ENCODE measurements around the gene SHROOM3. TPM values are rescaled to one million over a fixed set of nuclear protein-coding genes. Genes with fewer than 3 reads are reported as not detected.
"Not testable (repeated sequence)": the region's sequence is repeated elsewhere in the genome, so short reads cannot be mapped to it uniquely, and the experiment has no call there.

Gene SHROOM3
- polyA plus RNA-seq, 3 donors = 0.11 to 3.4 (median 2.1) TPM

DNA sequence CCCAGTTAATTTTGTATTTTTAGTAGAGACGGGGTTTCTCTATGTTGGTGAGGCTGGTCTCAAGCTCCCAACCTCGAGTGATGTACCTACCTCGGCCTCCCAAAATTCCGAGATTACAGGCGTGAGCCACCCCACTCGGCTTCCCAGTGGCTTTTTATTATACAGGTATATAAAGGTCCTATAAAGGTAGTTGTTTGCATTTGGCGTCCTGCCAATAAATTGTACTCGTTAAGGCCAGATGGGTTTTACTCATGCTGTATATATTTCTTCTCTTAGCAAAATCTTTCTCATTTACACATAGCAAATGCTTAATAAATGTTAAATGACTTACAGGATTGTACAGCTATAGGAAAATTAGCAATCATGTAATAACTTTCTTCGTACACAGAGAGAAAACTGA is 6.9 kb downstream of the SHROOM3 start:
- WGBS, 3 donors = 84 to 91% (median 89%) methylated on average over 9 of the region's 9 CpGs
- no peak overlapping the region for H3K27ac ChIP-seq (ENCODE audit: low read depth, low read length)

DNA sequence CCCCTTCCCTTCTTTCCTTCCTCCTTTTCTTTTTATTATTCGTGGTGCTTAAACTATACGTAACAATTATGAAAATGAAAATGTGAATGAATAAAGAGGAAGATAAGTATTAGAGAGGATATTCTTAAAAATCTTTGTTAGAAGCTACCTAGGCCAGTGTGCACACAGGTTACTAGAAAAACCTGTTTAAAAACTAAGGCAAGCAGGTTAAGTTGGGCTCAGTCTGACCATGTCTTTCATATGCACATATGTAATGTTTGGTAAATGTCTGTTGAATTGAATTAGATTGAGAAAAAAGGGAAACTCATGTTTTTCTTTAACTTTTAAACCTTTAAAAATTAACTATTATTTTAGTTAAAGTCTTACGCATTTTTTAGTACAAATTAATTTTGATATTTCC is 7.8 kb downstream of the SHROOM3 start:
- 75 to 92% (median 82%) methylated on average over 3 of the region's 3 CpGs for WGBS, 3 donors
- no peak overlapping the region for H3K27ac ChIP-seq (ENCODE audit: low read depth, low read length)

DNA sequence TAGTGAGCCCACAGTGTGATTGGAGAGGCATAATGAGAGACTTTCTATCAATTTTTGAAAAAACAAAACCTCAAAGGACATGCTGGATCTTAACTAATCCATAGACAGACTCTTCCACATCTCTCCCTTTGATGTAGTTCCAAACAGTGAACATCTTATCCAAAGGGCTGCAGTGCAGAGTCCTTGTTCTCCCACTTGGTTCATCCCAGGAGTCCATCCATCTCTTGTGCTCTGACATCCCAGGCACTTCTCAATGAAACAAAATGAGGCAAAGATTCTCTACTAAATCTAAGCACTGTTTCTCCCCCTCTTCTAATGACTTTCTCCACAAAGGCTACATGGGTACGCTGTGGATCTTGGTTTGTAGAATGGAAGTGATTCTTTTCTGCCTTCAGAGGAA is 8.3 kb downstream of the SHROOM3 start:
- WGBS, 3 donors = 85 to 86% (median 86%) methylated on average over 1 of the region's 1 CpG
- H3K27ac ChIP-seq (ENCODE audit: low read depth, low read length) = no peak overlapping the region

DNA sequence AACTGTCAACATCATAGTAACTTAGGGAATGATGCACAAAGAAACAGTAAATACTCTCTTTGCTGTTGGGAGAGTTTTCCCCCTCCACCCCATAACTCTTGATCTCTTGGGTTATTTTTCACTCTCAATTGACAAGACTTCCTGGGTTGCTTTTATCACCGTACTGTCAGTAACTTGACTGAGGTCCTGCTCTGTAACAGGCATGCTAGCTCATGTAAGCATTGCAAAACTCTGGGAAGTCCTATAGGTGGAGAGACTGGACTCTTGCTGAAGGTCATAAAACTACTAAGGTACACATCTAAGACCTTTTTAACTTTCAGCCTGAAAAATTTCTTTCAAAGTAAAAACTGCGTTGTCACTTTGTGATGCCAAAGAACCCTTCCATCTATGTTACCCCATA is 10.9 kb downstream of the SHROOM3 start:
- 92 to 97% (median 93%) methylated on average over 2 of the region's 2 CpGs for WGBS, 3 donors
- H3K27ac ChIP-seq (ENCODE audit: low read depth, low read length) = no peak overlapping the region

DNA sequence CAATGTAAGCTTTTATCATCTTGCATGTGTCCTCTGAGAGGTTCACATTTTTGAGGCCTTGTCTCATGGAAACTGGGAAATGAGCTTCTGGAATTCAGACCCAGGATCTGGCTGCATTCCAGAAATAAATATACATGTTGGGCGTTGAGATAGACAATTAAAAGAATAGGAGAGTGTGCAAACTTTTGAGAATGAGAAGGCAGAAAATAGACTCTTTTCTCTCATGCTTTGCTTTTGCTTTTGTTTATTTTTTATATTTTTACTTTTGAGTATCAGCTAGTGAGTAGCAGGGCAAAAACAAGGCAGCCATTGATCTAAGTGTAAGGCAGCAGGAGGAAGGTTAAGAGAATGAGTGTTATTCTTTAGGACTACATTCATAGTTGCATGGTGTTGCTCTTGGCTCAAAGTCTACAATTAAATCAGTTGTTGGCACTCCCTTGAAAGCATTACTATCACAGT is 12.4 kb downstream of the SHROOM3 start:
- WGBS, 3 donors = 32 to 43% (median 36%) methylated on average over 1 of the region's 1 CpG
- H3K27ac ChIP-seq (ENCODE audit: low read depth, low read length) = no peak overlapping the region

DNA sequence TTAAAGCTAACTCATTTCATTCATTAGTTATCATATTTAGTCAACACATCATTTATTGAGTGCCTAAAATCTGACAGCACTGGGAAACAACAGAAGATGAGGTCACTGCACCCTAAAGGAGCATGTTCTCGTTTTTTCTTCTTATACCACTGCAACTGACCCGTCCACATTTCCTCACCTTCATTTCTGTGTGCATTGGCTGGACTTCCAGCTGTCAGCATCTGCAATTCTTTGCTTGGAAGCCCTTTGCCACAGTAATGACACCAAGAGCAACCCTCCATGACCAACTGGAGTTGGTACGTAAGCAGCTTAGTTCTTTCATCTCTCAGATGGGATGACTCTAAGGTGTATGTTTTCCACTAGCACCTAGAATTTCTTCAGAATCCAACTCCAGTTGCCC is 13.2 kb downstream of the SHROOM3 start:
- 85 to 91% (median 88%) methylated on average over 3 of the region's 3 CpGs for WGBS, 3 donors

DNA sequence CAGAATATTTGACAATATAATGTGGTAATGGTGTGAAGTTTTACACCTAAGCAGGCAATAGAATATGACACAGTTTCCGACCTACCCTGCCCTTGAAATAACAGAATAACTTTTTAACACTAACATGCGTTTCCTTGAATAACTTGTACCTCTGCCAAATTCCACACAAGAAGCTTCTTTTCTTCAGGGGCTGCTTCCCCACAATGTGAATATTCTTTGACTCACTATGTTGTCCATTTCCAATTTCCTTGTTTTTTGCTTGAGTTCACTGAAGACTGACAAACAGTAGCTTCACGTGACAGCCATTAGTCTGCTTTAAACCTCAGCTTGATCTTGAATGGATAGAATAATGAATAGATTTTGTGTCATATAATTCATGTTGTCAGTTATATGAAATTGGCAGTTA is 14.3 kb downstream of the SHROOM3 start:
- H3K27ac ChIP-seq (ENCODE audit: low read depth, low read length) = no peak overlapping the region
- WGBS, 3 donors = 38 to 53% (median 51%) methylated on average over 3 of the region's 3 CpGs

More for the DNA sequence above, 13.2 kb downstream of the SHROOM3 start:
- H3K27ac ChIP-seq (ENCODE audit: low read depth, low read length) = no peak overlapping the region

DNA sequence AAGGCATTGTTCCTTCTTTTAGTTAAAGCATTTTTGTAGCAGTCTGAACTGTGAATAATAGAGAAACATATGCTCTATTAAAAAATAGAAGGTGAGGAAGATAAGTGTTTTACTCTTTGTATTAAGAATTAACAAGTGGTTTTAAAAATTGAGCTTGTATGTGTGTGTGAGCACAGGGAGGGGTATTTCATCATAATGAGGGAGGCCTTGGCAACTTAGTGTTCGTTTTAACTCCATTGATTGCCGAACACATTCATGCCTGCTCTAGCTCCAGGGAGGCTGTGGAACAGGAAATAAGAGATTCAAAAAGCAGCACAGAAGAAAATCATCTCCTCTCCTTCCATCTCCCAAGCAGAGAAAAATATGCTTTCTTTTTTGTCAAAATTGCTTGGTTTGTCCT is 14.8 kb downstream of the SHROOM3 start:
- whole genome bisulfite sequencing, 3 donors = 49 to 55% (median 49%) methylated on average over 2 of the region's 2 CpGs
- H3K27ac ChIP-seq (ENCODE audit: low read depth, low read length) = no peak overlapping the region

DNA sequence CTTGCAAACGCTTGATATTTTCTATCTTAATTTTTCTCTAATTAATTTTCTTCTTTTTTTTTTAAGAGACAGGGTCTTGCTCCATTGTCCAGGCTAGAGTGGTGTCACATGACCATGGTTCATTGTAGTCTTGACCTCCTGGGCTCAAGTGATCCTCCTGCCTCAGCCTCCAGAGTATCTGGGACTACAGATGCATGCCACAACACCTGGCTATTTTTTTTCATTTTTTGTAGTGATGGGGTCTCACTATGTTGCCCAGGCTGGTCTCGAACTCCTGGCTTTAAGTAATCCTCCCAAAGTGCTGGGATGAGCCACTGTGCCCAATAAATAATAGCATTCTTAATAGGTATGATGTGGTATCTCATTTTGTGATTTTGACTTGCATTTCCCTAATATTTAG is 18.2 kb downstream of the SHROOM3 start:
- 90 to 95% (median 92%) methylated on average over 2 of the region's 2 CpGs for WGBS, 3 donors
- no peak overlapping the region for H3K27ac ChIP-seq (ENCODE audit: low read depth, low read length)

DNA sequence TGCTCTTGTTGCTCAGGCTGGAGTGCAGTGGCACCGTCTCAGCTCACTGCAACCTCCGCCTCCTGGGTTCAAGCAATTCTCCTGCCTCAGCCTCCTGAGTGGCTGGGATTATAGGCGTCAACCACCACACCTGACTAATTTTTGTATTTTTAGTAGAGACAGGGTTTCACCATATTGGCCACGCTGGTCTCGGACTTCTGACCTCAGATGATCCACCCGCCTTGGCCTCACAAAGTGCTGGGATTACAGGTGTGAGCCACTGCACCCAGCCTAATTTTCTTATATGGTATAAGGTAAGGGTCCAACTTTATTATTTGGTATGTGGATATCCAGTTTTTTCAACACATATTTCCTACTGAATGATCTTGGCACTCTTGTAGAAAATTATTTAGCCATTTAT is 19.0 kb downstream of the SHROOM3 start:
- H3K27ac ChIP-seq (ENCODE audit: low read depth, low read length) = not testable (repeated sequence)
- 93 to 94% (median 93%) methylated on average over 6 of the region's 6 CpGs for WGBS, 3 donors

DNA sequence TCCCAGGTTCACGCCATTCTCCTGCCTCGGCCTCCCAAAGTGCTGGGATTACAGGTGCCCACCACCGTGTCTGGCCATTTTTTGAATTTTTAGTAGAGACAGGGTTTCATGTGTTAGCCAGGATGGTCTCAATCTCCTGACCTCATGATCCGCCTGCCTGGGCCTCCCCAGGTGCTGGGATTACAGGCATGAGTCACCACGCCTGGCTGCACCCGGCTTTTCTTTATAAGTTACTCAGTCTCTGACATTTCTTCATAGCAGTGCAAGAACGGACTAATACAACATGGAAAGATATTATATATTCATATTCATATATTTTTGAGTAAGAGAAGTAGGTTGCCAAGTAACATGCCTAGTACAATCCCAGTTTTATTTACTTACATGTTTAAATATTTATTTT is 22.9 kb downstream of the SHROOM3 start:
- 82 to 96% (median 92%) methylated on average over 7 of the region's 7 CpGs for WGBS, 3 donors
- H3K27ac ChIP-seq (ENCODE audit: low read depth, low read length) = no peak overlapping the region

DNA sequence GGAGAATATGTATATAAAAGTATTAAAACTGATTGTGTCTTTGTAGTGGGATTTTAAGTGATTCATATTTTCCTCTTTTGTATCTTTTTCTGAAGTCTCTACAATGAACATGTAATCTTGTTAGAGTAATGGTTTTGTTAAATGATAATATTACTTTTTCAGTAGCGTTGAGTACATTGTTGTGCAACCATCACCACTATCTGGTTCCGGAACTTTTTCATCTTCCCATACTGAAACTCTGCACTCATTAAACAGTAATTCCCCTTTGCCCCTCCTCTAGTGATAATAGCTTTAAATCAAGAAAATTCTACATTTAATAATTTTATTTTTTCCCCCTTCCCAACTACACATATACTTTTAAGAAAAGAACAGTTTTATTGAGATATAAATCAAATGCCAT is 23.3 kb downstream of the SHROOM3 start:
- no peak overlapping the region for H3K27ac ChIP-seq (ENCODE audit: low read depth, low read length)
- 81 to 83% (median 82%) methylated on average over 2 of the region's 2 CpGs for WGBS, 3 donors

DNA sequence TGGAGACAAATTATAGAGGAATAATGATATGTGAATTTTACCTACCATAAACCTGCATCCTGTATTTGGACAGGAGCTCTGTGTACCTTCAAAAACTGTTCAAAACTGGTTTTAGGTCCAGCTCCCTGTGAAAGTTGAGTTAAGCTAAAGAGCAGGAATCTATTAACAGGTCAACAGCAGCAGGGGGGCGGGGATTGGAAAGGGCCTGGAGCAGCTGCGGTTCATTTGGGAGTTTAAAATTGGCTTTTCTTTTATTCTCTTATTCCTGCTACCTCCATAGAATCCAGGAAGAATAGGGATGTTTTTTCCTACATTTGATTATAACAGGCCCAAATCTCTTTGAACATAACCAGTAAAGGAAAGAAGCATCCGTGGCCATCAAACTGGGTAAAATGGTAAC is 23.8 kb downstream of the SHROOM3 start:
- H3K27ac ChIP-seq (ENCODE audit: low read depth, low read length) = no peak overlapping the region
- 60 to 73% (median 67%) methylated on average over 3 of the region's 3 CpGs for WGBS, 3 donors

DNA sequence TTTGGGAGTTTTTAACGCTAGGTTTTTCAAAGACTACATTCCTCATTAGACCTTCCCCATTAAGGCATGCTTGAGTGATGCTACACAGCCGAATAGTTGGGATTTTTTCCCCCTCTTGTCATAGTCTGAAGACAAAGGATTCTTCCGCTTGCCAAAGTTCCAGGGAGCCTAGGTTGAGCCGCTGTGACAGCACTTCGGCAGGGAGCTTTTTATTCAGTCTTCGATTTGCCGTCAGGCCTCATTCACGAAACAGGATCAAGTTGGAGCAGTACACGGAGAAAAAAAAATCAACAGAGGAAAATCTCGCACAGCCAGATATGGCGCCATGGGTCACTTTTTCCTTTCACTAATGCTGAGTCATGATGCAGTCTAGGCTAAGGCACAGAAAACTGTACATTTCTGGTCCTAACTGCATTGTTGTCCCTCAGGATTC is 24.3 kb downstream of the SHROOM3 start:
- WGBS, 3 donors = 54 to 73% (median 61%) methylated on average over 11 of the region's 11 CpGs
- no peak overlapping the region for H3K27ac ChIP-seq (ENCODE audit: low read depth, low read length)

DNA sequence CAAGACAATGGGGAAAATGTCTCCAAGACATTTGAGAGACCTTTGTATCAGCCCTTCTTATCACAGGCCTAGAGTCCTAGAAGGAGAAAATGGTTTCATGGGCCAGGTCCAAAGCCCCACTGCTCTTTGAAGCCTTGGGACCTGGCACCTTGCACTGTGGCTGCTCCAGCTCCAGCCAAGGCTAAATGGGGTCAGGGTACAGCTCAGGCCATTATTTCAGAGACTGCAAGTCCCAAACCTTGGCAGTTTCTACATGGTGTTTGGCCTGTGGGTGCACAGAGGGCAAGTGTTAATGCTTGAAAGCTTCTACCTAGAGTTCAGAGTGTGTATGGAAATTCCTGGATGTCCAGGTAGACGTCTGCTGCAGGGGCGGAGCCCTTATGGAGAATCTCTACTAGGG is 28.5 kb downstream of the SHROOM3 start:
- 89 to 94% (median 90%) methylated on average over 2 of the region's 2 CpGs for WGBS, 3 donors

DNA sequence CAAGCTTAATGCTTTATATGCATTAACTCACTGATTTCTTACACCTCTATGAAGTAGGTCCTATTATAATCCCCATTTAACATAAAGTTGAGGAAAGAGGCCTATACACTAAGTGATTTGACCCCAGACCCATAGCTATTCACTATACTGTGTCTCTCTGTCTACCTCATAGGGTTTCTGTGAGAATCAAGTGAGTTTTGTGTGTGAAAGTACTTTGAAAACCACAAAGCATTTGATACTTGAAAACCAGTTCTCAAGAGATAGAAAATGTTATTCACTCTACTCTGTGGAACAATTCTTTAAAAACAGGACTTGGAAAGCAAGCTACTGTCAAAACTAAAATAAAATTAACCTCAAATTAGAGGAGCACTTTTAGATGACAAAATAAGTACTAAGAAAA is 35.0 kb downstream of the SHROOM3 start:
- H3K27ac ChIP-seq (ENCODE audit: low read depth, low read length) = no peak overlapping the region

More for the DNA sequence above, 28.5 kb downstream of the SHROOM3 start:
- no peak overlapping the region for H3K27ac ChIP-seq (ENCODE audit: low read depth, low read length)

DNA sequence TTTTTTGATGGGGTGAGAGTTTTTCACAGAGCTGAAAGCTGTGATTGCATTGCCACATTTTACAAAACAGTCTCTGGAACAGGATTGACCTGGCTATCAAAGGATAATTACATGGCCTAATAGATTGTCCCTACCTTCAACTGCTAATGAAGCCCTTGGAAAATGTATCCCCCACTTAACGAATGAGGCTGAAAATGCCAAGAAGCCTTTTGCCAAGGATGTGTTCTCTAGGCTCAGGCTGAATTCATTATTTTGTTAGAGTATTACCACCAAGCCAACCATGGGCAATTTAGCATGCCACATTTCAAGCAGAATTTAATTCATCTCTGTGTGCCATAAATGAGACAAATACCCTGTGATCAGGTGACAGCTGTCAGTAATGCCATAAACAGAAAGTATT is 35.5 kb downstream of the SHROOM3 start:
- no peak overlapping the region for H3K27ac ChIP-seq (ENCODE audit: low read depth, low read length)
- WGBS, 3 donors = 77 to 86% (median 86%) methylated on average over 1 of the region's 1 CpG

DNA sequence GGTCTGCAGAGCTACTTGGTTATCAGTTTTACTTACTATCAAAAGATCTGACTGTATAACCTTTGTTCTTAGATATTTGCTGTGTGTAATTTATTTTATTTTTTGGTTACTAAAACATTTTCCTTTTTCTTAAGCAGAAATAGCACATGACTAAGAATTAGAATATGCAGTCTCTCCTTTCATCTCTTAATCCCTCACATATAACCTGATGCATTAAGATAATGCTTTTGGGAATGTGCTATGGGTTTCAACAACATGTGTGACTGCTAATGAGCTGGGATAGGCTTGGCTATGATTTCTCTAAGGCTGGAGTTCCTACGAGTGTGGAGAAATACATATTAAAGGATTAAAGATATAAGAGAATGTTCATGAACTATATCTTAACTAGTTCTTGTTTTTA is 41.5 kb downstream of the SHROOM3 start:
- 76 to 88% (median 87%) methylated on average over 1 of the region's 1 CpG for WGBS, 3 donors
- H3K27ac ChIP-seq (ENCODE audit: low read depth, low read length) = no peak overlapping the region

DNA sequence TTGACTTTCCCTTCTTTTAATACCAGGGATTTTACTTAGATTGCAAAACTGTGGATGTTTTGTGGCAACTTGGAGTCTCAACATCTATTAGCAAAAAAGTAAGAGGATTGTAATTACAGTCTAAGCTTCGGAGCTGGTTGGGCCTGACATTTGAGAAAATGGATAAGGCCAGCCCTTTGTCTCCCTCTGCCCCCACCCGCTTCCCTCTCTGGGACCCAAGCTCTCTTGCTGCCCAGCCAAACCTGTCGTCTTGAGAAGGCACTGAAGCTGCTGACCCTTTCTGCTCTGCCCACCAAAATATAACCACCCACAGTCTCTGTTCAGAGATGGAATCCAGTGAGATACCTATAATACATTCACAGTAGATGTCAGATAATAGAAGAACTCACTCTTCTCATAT is 49.6 kb downstream of the SHROOM3 start:
- 74 to 85% (median 75%) methylated on average over 3 of the region's 3 CpGs for WGBS, 3 donors
- no peak overlapping the region for H3K27ac ChIP-seq (ENCODE audit: low read depth, low read length)

DNA sequence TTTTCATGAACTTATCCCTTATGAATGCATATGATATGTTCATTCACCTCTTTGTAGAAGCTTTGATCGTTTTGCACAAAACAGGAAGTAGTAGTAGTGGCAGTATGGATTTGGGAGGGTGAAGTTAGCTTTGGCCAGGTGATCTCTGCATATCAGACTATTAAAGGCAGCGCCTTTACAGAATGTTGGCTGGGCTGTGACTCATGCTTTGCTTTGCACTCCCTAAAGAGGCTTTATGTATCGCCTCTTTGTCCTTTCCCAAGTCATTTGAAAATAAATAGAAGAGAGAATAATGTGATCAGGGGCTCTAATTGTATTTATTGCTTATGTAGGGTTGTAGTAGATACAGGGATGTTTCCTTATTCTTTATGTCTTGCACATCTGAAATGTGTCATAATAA is 50.4 kb downstream of the SHROOM3 start:
- WGBS, 3 donors = 20 to 44% (median 41%) methylated on average over 3 of the region's 3 CpGs

More for the DNA sequence above, 50.4 kb downstream of the SHROOM3 start:
- H3K27ac ChIP-seq (ENCODE audit: low read depth, low read length) = no peak overlapping the region

Data from adipose tissue (tissue), 3 donors.